OCI-M2 (cell line): Measurements from ENCODE around the gene CIRBP.
A peak's percentile ranks its signal among the peaks of the same experiment; 100 is the strongest.

Experiments
- DNase-seq: peaks from one replicate; lab custom pipeline; 2025; ENCODE audit not compliant: unreplicated experiment; lab: John Stamatoyannopoulos, UW

The CIRBP gene

GRCh38 chr19:1278713-1279660 lies 9.9 kb downstream of the CIRBP start:
- DNase-seq = no peak

GRCh38 chr19:1279782-1280341 lies 10.7 kb downstream of the CIRBP start:
- DNase-seq = peak; percentile 64

GRCh38 chr19:1280636-1281568 lies 11.8 kb downstream of the CIRBP start:
- DNase-seq = no peak

GRCh38 chr19:1281569-1282287 lies 12.6 kb downstream of the CIRBP start:
- DNase-seq = no peak

- no peak for DNase-seq
Measured at GRCh38 chr19:1282588-1283206, 13.6 kb downstream of the CIRBP start.

GRCh38 chr19:1283207-1283916 lies 14.2 kb downstream of the CIRBP start:
- no peak for DNase-seq

GRCh38 chr19:1283917-1284292 lies 14.8 kb downstream of the CIRBP start:
- no peak for DNase-seq

GRCh38 chr19:1284293-1284978 lies 15.3 kb downstream of the CIRBP start:
- no peak for DNase-seq

- no peak for DNase-seq
Measured at GRCh38 chr19:1284979-1285736, 16.0 kb downstream of the CIRBP start.

- DNase-seq = no peak
Measured at GRCh38 chr19:1285737-1286360, 16.7 kb downstream of the CIRBP start, which contains the start of gene EFNA2. EFNA2 (plus strand) TSS chr19:1285873; CDS start chr19:1286169, 296 bp downstream.

- no peak for DNase-seq
Measured at GRCh38 chr19:1286487-1287353, 17.6 kb downstream of the CIRBP start.

- no peak for DNase-seq
Measured at GRCh38 chr19:1287354-1288225, 18.5 kb downstream of the CIRBP start.

GRCh38 chr19:1288226-1288612 lies 19.1 kb downstream of the CIRBP start:
- no peak for DNase-seq

GRCh38 chr19:1288833-1289685 lies 19.9 kb downstream of the CIRBP start:
- no peak for DNase-seq

GRCh38 chr19:1289686-1290025 lies 20.5 kb downstream of the CIRBP start:
- no peak for DNase-seq
